Cardiac muscle cell (in vitro differentiated cells and primary cell): ENCODE data around the gene SEC61A2. TPM values are rescaled to one million over a fixed set of nuclear protein-coding genes. Genes with fewer than 3 reads are reported as not detected.
"Not testable (repeated sequence)": the region's sequence is repeated elsewhere in the genome, so short reads cannot be mapped to it uniquely, and the experiment has no call there.

Experiments
- DNase-seq, 2 donors: peaks; one replicate each; pipeline versions ENCODE4 v3.0.0 to v3.0.0-alpha.2; 2010 to 2017; ENCODE audit warnings: low read depth in 1 of 2, low spot score in 1 of 2
- H3K27ac ChIP-seq: fragments of 200-600 bp; sonication (generic); 2 replicates; pipeline ENCODE4 v1.5.1; 2016
- H3K27me3 ChIP-seq: fragments of 200-600 bp; sonication (generic); 2 replicates; pipeline ENCODE4 v1.6.0; 2016; ENCODE audit warnings: control low read depth
- H3K36me3 ChIP-seq: fragments of 200-600 bp; sonication (generic); 2 replicates; pipeline ENCODE4 v1.5.1; 2016; ENCODE audit warnings: control low read depth
- H3K4me1 ChIP-seq: fragments of 200-600 bp; sonication (generic); 2 replicates; pipeline ENCODE4 v1.8.1; 2017; ENCODE audit warnings: low read depth, mild to moderate bottlenecking, mixed run types
- H3K4me3 ChIP-seq: fragments of 200-600 bp; sonication (generic); 2 replicates; pipeline ENCODE4 v1.5.1; 2016; ENCODE audit warnings: mild to moderate bottlenecking
- H3K9me3 ChIP-seq: fragments of 200-600 bp; sonication (generic); 2 replicates; pipeline ENCODE4 v1.5.1; 2017; ENCODE audit warnings: low read depth, mild to moderate bottlenecking, control low read depth
- polyA plus RNA-seq: library from polyadenylated mRNA; unstranded; fragments of >200 nt; fragmentation: Nextera tagmentation; extraction: Ambion mirVana; gene quantifications from 2 replicates; pipeline ENCODE4 v1.2.1, GENCODE V29; 2016
- total RNA-seq: library from RNA; depleted of rRNA; stranded (reverse); fragments of >200 nt; gene quantifications from 2 replicates; pipeline ENCODE4 v1.2.3, GENCODE V29; 2016
- TF ChIP-seq, protein P1 (sequence below): IDR thresholded peaks from 2 replicates; pipeline ENCODE4 v1.5.1; 2012; ENCODE audit warnings: low read depth, mild to moderate bottlenecking, low read length

The SEC61A2 gene
- total and polyA plus RNA-seq, 2 experiments from 2014 or later: 28.1 to 48.4 TPM

- no peaks in the 10 kb centered on the region for H3K4me1 ChIP-seq
- H3K27me3 ChIP-seq: no peaks in the 10 kb centered on the region
- H3K27ac ChIP-seq: no peak overlapping the region
- DNase-seq: no peak
- peaks cover 64% of the 10 kb centered on the region for H3K36me3 ChIP-seq
- TF ChIP-seq, protein P1, sequence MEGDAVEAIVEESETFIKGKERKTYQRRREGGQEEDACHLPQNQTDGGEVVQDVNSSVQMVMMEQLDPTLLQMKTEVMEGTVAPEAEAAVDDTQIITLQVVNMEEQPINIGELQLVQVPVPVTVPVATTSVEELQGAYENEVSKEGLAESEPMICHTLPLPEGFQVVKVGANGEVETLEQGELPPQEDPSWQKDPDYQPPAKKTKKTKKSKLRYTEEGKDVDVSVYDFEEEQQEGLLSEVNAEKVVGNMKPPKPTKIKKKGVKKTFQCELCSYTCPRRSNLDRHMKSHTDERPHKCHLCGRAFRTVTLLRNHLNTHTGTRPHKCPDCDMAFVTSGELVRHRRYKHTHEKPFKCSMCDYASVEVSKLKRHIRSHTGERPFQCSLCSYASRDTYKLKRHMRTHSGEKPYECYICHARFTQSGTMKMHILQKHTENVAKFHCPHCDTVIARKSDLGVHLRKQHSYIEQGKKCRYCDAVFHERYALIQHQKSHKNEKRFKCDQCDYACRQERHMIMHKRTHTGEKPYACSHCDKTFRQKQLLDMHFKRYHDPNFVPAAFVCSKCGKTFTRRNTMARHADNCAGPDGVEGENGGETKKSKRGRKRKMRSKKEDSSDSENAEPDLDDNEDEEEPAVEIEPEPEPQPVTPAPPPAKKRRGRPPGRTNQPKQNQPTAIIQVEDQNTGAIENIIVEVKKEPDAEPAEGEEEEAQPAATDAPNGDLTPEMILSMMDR: no peak
- H3K4me3 ChIP-seq: no peak overlapping the region
- no peaks in the 10 kb centered on the region for H3K9me3 ChIP-seq
These were observed 31.2 kb downstream of the SEC61A2 start for GRCh38 chr10:12160664-12161063.

DNA sequence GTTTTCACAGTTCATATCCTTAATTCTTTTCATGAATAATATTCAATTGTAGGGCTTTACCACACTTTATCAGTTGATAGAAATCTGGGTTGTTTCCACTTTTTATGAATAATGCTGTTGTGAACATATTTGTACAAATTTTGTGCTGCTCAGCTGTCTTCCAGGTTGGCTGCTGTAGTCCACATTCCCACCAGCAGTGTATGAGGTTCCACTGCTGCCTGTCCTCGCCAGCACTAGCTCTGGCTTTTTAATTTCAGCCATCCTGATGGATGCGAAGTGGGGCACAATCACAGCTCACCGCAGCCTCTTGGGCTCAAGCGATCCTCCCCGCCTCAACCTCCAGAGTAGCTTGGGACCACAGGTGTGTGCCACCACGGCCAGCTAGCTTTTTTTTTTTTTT lies 33.5 kb downstream of the SEC61A2 start:
- no peak overlapping the region for H3K4me3 ChIP-seq
- H3K9me3 ChIP-seq: no peaks in the 10 kb centered on the region
- DNase-seq: no peak
- no peaks in the 10 kb centered on the region for H3K27me3 ChIP-seq
- H3K27ac ChIP-seq: no peak overlapping the region
- TF ChIP-seq, protein P1: no peak
- no peaks in the 10 kb centered on the region for H3K4me1 ChIP-seq
- H3K36me3 ChIP-seq: peaks cover 73% of the 10 kb centered on the region

DNA sequence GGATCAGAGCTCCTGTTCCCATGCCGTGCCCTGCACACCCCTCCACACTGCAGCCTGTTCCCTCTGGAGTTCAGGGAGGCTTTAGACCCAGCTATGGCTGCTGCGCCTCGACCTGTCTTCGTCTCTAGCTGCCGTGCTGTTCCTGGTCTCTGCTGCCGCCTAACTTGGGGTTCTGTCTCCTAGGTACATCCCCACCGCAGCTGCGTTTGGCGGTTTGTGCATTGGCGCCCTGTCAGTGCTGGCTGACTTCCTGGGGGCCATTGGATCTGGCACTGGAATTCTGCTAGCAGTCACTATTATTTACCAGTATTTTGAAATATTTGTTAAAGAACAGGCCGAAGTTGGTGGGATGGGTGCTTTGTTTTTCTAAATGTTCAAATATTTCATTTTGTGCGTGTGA lies 34.6 kb downstream of the SEC61A2 start:
- DNase-seq: no peak
- peak overlapping the region; percentile 28 for H3K27ac ChIP-seq
- no peaks in the 10 kb centered on the region for H3K27me3 ChIP-seq

DNA sequence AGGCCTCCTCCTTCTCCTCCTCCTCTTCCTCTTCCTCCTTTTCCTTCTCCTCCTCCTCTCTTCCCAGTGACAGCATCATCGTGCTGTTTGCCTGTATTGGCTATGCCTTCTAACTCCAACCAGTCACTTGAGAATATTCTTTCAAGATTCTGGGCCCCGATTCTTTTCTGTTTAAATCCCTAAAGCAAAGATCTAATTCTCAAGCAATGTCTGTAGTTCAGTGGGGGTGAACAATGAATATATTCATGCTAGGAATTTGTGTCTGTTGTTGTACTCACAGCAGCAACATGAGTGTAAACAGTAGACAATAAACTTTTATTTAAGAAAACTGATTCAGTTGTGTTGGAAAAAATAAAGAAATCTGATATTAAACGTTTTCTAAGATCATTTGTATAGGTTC lies 35.6 kb downstream of the SEC61A2 start:
- Histone ChIP-seq H3K4me3 (no peak overlapping the region), H3K36me3 (peaks cover 65% of the 10 kb centered on the region), H3K27me3 (no peaks in the 10 kb centered on the region), H3K4me1 (no peaks in the 10 kb centered on the region), H3K9me3 (no peaks in the 10 kb centered on the region), H3K27ac (no peak overlapping the region)
- no peak for DNase-seq
- TF ChIP-seq, protein P1: no peak

More for the DNA sequence above, 34.6 kb downstream of the SEC61A2 start:
- TF ChIP-seq, protein P1: no peak
- Histone ChIP-seq H3K4me3 (no peak overlapping the region), H3K36me3 (peaks cover 65% of the 10 kb centered on the region), H3K9me3 (no peaks in the 10 kb centered on the region), H3K4me1 (no peaks in the 10 kb centered on the region)

DNA sequence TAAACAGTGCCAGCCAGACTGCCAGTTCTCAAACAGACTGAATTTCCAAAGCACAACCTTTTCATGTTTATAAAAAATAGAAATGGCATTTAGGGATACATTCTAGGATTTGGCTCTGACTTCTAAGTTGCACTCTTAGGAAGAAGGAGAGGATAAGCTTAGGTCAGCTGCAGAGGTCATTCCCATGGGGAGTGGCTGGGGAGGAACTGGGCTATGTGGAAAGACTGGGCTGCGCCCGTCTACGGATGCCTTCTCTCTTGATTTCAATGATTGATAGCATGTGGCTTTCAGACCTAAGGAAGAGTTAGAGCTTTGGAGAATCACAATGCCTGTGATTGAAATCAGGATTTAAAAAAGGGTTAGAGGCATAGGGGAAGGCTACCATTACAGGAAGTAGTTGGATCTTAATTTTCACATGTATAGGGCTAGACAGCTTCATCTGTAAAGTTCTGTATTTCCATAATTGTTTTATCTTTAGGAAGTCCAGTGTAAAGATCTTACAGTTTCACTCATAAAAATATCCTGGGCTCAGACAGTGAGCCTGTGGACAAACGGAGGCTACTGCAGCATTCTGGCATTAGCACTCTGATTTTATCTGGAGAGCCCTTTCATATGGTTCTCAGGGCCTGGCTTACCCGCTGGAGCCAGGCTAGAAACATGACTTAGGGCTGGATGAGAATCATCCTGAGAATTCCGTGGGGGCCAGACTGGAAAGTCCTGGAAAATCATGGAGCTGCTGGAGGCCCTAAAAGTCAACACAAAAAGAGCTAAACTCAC lies 36.7 kb downstream of the SEC61A2 start:
- H3K36me3 ChIP-seq: peaks cover 65% of the 10 kb centered on the region
- TF ChIP-seq, protein P1: no peak
- peak overlapping the region; percentile 27 for H3K27ac ChIP-seq

GRCh38 chr10:12171512-12171911 lies 42.0 kb downstream of the SEC61A2 start:
- H3K4me3 ChIP-seq, H3K9me3 ChIP-seq, H3K27me3 ChIP-seq, H3K27ac ChIP-seq, DNase-seq, H3K4me1 ChIP-seq: not testable (repeated sequence)
- H3K36me3 ChIP-seq: peaks cover 46% of the 10 kb centered on the region

More for the DNA sequence above, 36.7 kb downstream of the SEC61A2 start:
- H3K4me3 ChIP-seq: no peak overlapping the region
- H3K9me3 ChIP-seq: no peaks in the 10 kb centered on the region
- H3K4me1 ChIP-seq: no peaks in the 10 kb centered on the region
- no peaks in the 10 kb centered on the region for H3K27me3 ChIP-seq
- no peak for DNase-seq
